HepG2 (cell line): ENCODE results near the gene GNPAT. TPM values are rescaled to one million over a fixed set of nuclear protein-coding genes. Genes with fewer than 3 reads are reported as not detected.

ENCODE experiments used
- FOXP1 ChIP-seq, 2 experiments: fragments of 450-650 bp in 1 of 2; IDR thresholded peaks; 2 replicates each; pipeline ENCODE4 v1.6.1; 2017 to 2018; ENCODE audit warnings: antibody characterized with exemption in 1 of 2
- KMT2B ChIP-seq: IDR thresholded peaks from 2 replicates; pipeline ENCODE4 v1.6.1; 2016; ENCODE audit warnings: missing genetic modification reagents, missing compliant biosample characterization
- MYC ChIP-seq: sonication (generic); formaldehyde crosslinking; IDR thresholded peaks from 2 replicates; pipeline ENCODE4 v1.9.0; 2021; ENCODE audit warnings: missing genetic modification reagents, borderline replicate concordance
- NPAS2 ChIP-seq: sonication (generic); formaldehyde crosslinking; IDR thresholded peaks from 2 replicates; pipeline ENCODE4 v1.8.0; 2022; ENCODE audit warnings: mild to moderate bottlenecking, missing genetic modification reagents, borderline replicate concordance
- PCBP1 ChIP-seq: fragments of 200-400 bp; formaldehyde crosslinking; IDR thresholded peaks from 2 replicates; pipeline ENCODE4 v1.6.1; 2017; ENCODE audit warnings: mild to moderate bottlenecking, low read depth, low read length, borderline replicate concordance
- REL ChIP-seq: sonication (generic); formaldehyde crosslinking; conservative IDR thresholded peaks from 2 replicates; pipeline ENCODE4 v1.8.0; 2022; ENCODE audit warnings: mild to moderate bottlenecking, missing genetic modification reagents, moderate library complexity
- SMYD3 ChIP-seq: sonication (generic); formaldehyde crosslinking; IDR thresholded peaks from 2 replicates; pipeline ENCODE4 v1.8.1; 2023; ENCODE audit warnings: mild to moderate bottlenecking, missing genetic modification reagents
- U2AF2 ChIP-seq: fragments of 200-400 bp; formaldehyde crosslinking; IDR thresholded peaks from 2 replicates; pipeline ENCODE4 v1.6.1; 2017; ENCODE audit warnings: low read depth, mild to moderate bottlenecking, low read length
- ZBTB8A ChIP-seq: sonication (generic); formaldehyde crosslinking; IDR thresholded peaks from 2 replicates; pipeline ENCODE4 v1.4.0; 2020; ENCODE audit warnings: mild to moderate bottlenecking, low read depth, missing genetic modification reagents, borderline replicate concordance
- ZNF34 ChIP-seq: sonication (generic); formaldehyde crosslinking; IDR thresholded peaks from 2 replicates; pipeline ENCODE4 v1.4.0; 2020; ENCODE audit warnings: mild to moderate bottlenecking, missing genetic modification reagents, borderline replicate concordance
- polyA plus RNA-seq, 8 experiments: library from polyadenylated mRNA; depleted of rRNA in 3 of 8; stranded (reverse) in 7 of 8; unstranded in 1 of 8; fragments of >200 nt; fragmentation: Illumina TruSeq in 4 of 8; extraction: Trizol in 4 of 8; gene quantifications; 2 replicates each; pipeline versions ENCODE4 v1.2.1 to v1.2.3, GENCODE V29; 2011 to 2016; ENCODE audit warnings: low read depth in 4 of 8, missing spikeins in 1 of 8, mixed read lengths in 1 of 8; ENCODE audit not compliant: insufficient read depth in 1 of 8
- total RNA-seq, 5 experiments: library from RNA; depleted of rRNA; stranded (reverse); fragments of >200 nt; fragmentation: Illumina TruSeq; extraction: Trizol; gene quantifications; 2 replicates each; pipeline ENCODE4 v1.2.3, GENCODE V29; 2016; ENCODE audit warnings: low read depth in 1 of 5
- TF ChIP-seq, protein P1 (sequence below): sonication (generic); formaldehyde crosslinking; IDR thresholded peaks from 2 replicates; pipeline ENCODE4 v1.8.0; 2022; ENCODE audit warnings: low read depth, missing genetic modification reagents
- TF ChIP-seq, protein P2 (sequence below): sonication (generic); formaldehyde crosslinking; IDR thresholded peaks from 2 replicates; pipeline ENCODE4 v1.5.0; 2020; ENCODE audit warnings: missing genetic modification reagents
- TF ChIP-seq, protein P3 (sequence below): sonication (generic); formaldehyde crosslinking; IDR thresholded peaks from 2 replicates; pipeline ENCODE4 v1.4.0; 2020; ENCODE audit warnings: low read depth, missing genetic modification reagents
- TF ChIP-seq, protein P4 (sequence below): sonication (generic); formaldehyde crosslinking; IDR thresholded peaks from 2 replicates; pipeline ENCODE4 v1.8.0; 2022; ENCODE audit warnings: mild to moderate bottlenecking, missing genetic modification reagents, moderate library complexity
- TF ChIP-seq, protein P5 (sequence below): fragments of 450-650 bp; IDR thresholded peaks from 2 replicates; pipeline ENCODE4 v1.6.1; 2017
- TF ChIP-seq, protein P6 (sequence below): sonication (generic); formaldehyde crosslinking; IDR thresholded peaks from 2 replicates; pipeline ENCODE4 v1.9.0; 2021; ENCODE audit warnings: missing genetic modification reagents, borderline replicate concordance

The GNPAT gene
- total and polyA plus RNA-seq, 2 of the 13 experiments (the other 11 are each of a cell fraction or from before 2014, with no cell fraction given), result 58.3 to 114 TPM

DNA sequence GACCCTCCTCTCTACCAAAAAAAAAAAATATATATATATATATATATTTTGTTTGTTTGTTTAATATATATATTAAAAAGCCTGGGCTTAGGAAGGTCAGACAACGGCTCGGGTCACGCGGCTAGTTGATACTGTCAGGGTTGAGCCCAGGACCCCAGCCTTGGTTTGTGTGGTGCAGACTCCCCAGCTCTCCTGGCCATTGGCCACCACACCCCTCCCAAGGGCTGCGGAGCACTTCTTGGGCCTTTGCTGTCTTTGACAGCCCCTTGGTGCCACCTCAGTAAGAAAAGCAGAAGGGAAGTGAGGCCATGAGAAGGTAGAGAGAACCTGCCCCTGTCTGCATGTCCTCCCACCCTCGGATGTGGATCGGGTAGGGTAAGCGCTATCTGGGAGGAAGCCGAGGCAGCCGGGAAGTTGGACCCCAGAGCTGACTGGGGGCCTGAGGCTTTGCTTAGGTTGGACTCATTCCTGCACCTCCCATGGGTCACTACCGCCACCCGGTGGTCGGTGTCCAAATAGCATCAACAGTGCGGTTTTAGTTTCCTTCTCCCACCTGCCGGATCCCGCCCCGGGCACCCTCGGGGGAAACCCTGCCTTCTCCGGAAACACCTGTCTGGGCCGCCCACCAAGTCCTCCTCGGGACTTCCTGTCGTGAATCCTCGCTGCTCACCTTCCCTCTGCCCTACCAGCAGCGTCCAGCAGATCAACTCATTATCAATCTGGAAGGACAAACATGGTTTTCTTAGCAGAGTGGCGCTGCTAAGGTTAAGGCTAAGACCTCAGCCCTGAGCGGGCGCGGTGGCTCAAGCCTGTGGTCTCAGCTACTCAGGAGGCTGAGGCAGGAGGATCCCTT lies 29.8 kb upstream of the GNPAT start (continued):
- TF ChIP-seq, protein P1, sequence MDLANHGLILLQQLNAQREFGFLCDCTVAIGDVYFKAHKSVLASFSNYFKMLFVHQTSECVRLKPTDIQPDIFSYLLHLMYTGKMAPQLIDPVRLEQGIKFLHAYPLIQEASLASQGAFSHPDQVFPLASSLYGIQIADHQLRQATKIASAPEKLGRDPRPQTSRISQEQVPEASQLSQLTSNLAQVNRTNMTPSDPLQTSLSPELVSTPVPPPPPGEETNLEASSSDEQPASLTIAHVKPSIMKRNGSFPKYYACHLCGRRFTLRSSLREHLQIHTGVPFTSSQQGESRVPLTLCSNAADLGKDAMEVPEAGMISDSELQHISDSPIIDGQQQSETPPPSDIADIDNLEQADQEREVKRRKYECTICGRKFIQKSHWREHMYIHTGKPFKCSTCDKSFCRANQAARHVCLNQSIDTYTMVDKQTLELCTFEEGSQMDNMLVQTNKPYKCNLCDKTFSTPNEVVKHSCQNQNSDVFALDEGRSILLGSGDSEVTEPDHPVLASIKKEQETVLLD (CRISPR knock-in tag), result no peak
- TF ChIP-seq PCBP1 (no peak), NPAS2 (CRISPR knock-in tag) (no peak), REL (CRISPR knock-in tag) (no peak), FOXP1 (IDR thresholded peaks at IDR 0.05) (no peak), FOXP1 (CRISPR knock-in tag; IDR thresholded peaks at IDR 0.05) (no peak), SMYD3 (CRISPR knock-in tag) (no peak), KMT2B (CRISPR knock-in tag) (no peak), U2AF2 (no peak), MYC (CRISPR knock-in tag) (no peak), ZBTB8A (CRISPR knock-in tag) (no peak), ZNF34 (CRISPR knock-in tag) (no peak)
- TF ChIP-seq, protein P2, sequence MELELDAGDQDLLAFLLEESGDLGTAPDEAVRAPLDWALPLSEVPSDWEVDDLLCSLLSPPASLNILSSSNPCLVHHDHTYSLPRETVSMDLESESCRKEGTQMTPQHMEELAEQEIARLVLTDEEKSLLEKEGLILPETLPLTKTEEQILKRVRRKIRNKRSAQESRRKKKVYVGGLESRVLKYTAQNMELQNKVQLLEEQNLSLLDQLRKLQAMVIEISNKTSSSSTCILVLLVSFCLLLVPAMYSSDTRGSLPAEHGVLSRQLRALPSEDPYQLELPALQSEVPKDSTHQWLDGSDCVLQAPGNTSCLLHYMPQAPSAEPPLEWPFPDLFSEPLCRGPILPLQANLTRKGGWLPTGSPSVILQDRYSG (CRISPR knock-in tag), result no peak
- TF ChIP-seq, protein P3, sequence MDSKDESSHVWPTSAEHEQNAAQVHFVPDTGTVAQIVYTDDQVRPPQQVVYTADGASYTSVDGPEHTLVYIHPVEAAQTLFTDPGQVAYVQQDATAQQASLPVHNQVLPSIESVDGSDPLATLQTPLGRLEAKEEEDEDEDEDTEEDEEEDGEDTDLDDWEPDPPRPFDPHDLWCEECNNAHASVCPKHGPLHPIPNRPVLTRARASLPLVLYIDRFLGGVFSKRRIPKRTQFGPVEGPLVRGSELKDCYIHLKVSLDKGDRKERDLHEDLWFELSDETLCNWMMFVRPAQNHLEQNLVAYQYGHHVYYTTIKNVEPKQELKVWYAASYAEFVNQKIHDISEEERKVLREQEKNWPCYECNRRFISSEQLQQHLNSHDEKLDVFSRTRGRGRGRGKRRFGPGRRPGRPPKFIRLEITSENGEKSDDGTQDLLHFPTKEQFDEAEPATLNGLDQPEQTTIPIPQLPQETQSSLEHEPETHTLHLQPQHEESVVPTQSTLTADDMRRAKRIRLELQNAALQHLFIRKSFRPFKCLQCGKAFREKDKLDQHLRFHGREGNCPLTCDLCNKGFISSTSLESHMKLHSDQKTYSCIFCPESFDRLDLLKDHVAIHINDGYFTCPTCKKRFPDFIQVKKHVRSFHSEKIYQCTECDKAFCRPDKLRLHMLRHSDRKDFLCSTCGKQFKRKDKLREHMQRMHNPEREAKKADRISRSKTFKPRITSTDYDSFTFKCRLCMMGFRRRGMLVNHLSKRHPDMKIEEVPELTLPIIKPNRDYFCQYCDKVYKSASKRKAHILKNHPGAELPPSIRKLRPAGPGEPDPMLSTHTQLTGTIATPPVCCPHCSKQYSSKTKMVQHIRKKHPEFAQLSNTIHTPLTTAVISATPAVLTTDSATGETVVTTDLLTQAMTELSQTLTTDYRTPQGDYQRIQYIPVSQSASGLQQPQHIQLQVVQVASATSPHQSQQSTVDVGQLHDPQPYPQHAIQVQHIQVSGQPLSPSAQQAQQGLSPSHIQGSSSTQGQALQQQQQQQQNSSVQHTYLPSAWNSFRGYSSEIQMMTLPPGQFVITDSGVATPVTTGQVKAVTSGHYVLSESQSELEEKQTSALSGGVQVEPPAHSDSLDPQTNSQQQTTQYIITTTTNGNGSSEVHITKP (CRISPR knock-in tag), result no peak
- TF ChIP-seq, protein P4, sequence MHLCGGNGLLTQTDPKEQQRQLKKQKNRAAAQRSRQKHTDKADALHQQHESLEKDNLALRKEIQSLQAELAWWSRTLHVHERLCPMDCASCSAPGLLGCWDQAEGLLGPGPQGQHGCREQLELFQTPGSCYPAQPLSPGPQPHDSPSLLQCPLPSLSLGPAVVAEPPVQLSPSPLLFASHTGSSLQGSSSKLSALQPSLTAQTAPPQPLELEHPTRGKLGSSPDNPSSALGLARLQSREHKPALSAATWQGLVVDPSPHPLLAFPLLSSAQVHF (CRISPR knock-in tag), result no peak
- TF ChIP-seq, protein P5, sequence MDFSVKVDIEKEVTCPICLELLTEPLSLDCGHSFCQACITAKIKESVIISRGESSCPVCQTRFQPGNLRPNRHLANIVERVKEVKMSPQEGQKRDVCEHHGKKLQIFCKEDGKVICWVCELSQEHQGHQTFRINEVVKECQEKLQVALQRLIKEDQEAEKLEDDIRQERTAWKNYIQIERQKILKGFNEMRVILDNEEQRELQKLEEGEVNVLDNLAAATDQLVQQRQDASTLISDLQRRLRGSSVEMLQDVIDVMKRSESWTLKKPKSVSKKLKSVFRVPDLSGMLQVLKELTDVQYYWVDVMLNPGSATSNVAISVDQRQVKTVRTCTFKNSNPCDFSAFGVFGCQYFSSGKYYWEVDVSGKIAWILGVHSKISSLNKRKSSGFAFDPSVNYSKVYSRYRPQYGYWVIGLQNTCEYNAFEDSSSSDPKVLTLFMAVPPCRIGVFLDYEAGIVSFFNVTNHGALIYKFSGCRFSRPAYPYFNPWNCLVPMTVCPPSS, result no peak
- TF ChIP-seq, protein P6, sequence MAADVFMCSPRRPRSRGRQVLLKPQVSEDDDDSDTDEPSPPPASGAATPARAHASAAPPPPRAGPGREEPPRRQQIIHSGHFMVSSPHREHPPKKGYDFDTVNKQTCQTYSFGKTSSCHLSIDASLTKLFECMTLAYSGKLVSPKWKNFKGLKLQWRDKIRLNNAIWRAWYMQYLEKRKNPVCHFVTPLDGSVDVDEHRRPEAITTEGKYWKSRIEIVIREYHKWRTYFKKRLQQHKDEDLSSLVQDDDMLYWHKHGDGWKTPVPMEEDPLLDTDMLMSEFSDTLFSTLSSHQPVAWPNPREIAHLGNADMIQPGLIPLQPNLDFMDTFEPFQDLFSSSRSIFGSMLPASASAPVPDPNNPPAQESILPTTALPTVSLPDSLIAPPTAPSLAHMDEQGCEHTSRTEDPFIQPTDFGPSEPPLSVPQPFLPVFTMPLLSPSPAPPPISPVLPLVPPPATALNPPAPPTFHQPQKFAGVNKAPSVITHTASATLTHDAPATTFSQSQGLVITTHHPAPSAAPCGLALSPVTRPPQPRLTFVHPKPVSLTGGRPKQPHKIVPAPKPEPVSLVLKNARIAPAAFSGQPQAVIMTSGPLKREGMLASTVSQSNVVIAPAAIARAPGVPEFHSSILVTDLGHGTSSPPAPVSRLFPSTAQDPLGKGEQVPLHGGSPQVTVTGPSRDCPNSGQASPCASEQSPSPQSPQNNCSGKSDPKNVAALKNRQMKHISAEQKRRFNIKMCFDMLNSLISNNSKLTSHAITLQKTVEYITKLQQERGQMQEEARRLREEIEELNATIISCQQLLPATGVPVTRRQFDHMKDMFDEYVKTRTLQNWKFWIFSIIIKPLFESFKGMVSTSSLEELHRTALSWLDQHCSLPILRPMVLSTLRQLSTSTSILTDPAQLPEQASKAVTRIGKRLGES (CRISPR knock-in tag), result no peak
